Measurements from ENCODE around the gene TBC1D16.
A peak's percentile ranks its signal among the peaks of the same experiment; 100 is the strongest.

TBC1D16 gene

GRCh38 chr17:80035687-80035936 lies at the start of gene TBC1D16:
TBC1D16 (minus strand) TSS chr17:80035872; CDS start chr17:80013547, 22,325 bp downstream.
- no peak for DNase-seq (ENCODE audit: low read depth, low spot score)
- H3K4me3 ChIP-seq (ENCODE audit: low read depth, low read length): peak within 1 kb of the TSS; percentile 80
- no peak for TF ChIP-seq CTCF (IDR thresholded peaks at IDR 0.05; ENCODE audit: low read depth, low read length)
- in situ Hi-C loops (cut with HindIII; ENCODE audit: low sequenced_read_pairs): no loop called here

- DNase-seq (ENCODE audit: low read depth, low spot score): no peak
- in situ Hi-C loops (cut with HindIII; ENCODE audit: low sequenced_read_pairs): no loop called here
- no peak for TF ChIP-seq CTCF (IDR thresholded peaks at IDR 0.05; ENCODE audit: low read depth, low read length)
- no peak overlapping the region for H3K4me3 ChIP-seq (ENCODE audit: low read depth, low read length)
Observed at GRCh38 chr17:80084773-80085172, 49.1 kb upstream of the TBC1D16 start.

GRCh38 chr17:80083136-80083661 lies 47.5 kb upstream of the TBC1D16 start:
- no peak overlapping the region for H3K4me3 ChIP-seq (ENCODE audit: low read depth, low read length)
- no peak for DNase-seq (ENCODE audit: low read depth, low spot score)
- TF ChIP-seq CTCF (IDR thresholded peaks at IDR 0.05; ENCODE audit: low read depth, low read length): no peak
- in situ Hi-C loops (cut with HindIII; ENCODE audit: low sequenced_read_pairs): no loop called here

GRCh38 chr17:80082403-80083135 lies 46.9 kb upstream of the TBC1D16 start:
- peak; percentile 82 for TF ChIP-seq CTCF (IDR thresholded peaks at IDR 0.05; ENCODE audit: low read depth, low read length)
- peak; percentile 65 for DNase-seq (ENCODE audit: low read depth, low spot score)
- in situ Hi-C loops (cut with HindIII; ENCODE audit: low sequenced_read_pairs): no loop called here
- H3K4me3 ChIP-seq (ENCODE audit: low read depth, low read length): no peak overlapping the region

- TF ChIP-seq CTCF (IDR thresholded peaks at IDR 0.05; ENCODE audit: low read depth, low read length): no peak
- in situ Hi-C loops (cut with HindIII; ENCODE audit: low sequenced_read_pairs): no loop called here
- H3K4me3 ChIP-seq (ENCODE audit: low read depth, low read length): no peak overlapping the region
- DNase-seq (ENCODE audit: low read depth, low spot score): no peak
Observed at GRCh38 chr17:80081596-80081995, 45.9 kb upstream of the TBC1D16 start.

GRCh38 chr17:80080081-80080480 lies 44.4 kb upstream of the TBC1D16 start:
- no peak overlapping the region for H3K4me3 ChIP-seq (ENCODE audit: low read depth, low read length)
- no peak for TF ChIP-seq CTCF (IDR thresholded peaks at IDR 0.05; ENCODE audit: low read depth, low read length)
- no peak for DNase-seq (ENCODE audit: low read depth, low spot score)
- in situ Hi-C loops (cut with HindIII; ENCODE audit: low sequenced_read_pairs): no loop called here
